BE2C (cell line): ENCODE data around the gene ZNF385A.

Experiments
- DNase-seq: peaks from one replicate; pipeline ENCODE4 v3.0.0-alpha.2; 2020
- H3K27me3 ChIP-seq: fragments of 250-450 bp; sonication (Bioruptor Pico); 2 replicates; pipeline ENCODE4 v1.5.1; 2020; ENCODE audit warnings: mild to moderate bottlenecking
- H3K36me3 ChIP-seq: fragments of 250-450 bp; sonication (Bioruptor Pico); 2 replicates; pipeline ENCODE4 v1.5.1; 2020; ENCODE audit warnings: mild to moderate bottlenecking
- H3K4me1 ChIP-seq: fragments of 250-450 bp; sonication (Bioruptor Pico); 2 replicates; pipeline ENCODE4 v1.5.1; 2020
- H3K4me3 ChIP-seq: 2 replicates; pipeline ENCODE4 v1.5.1; 2011; ENCODE audit warnings: low read depth, low read length
- H3K9me3 ChIP-seq: fragments of 250-450 bp; sonication (Bioruptor Pico); 2 replicates; pipeline ENCODE4 v1.5.1; 2020
- CTCF ChIP-seq: IDR thresholded peaks from 2 replicates; pipeline ENCODE4 v1.5.1; 2012; ENCODE audit warnings: mild to moderate bottlenecking, low read depth, low read length

Gene ZNF385A

GRCh38 chr12:54358945-54359761 lies 25.4 kb downstream of the ZNF385A start:
- peak overlapping the region; percentile 86 for H3K4me3 ChIP-seq
- H3K27me3 ChIP-seq = no peaks in the 10 kb centered on the region
- H3K9me3 ChIP-seq = no peaks in the 10 kb centered on the region
- peak; percentile 98 for DNase-seq
- peaks cover 22% of the 10 kb centered on the region for H3K4me1 ChIP-seq
- H3K36me3 ChIP-seq = no peaks in the 10 kb centered on the region
- no peak for TF ChIP-seq CTCF

GRCh38 chr12:54358191-54358944 lies 26.2 kb downstream of the ZNF385A start:
- no peaks in the 10 kb centered on the region for H3K27me3 ChIP-seq
- no peaks in the 10 kb centered on the region for H3K36me3 ChIP-seq
- H3K4me1 ChIP-seq = peaks cover 26% of the 10 kb centered on the region
- H3K9me3 ChIP-seq = no peaks in the 10 kb centered on the region
- no peak for DNase-seq
- TF ChIP-seq CTCF = no peak
- H3K4me3 ChIP-seq = peak overlapping the region; percentile 86

GRCh38 chr12:54357506-54358190 lies 26.9 kb downstream of the ZNF385A start:
- no peak overlapping the region for H3K4me3 ChIP-seq
- no peak for DNase-seq
- TF ChIP-seq CTCF = no peak
- peaks cover 30% of the 10 kb centered on the region for H3K4me1 ChIP-seq
- no peaks in the 10 kb centered on the region for H3K36me3 ChIP-seq
- no peaks in the 10 kb centered on the region for H3K27me3 ChIP-seq
- H3K9me3 ChIP-seq = no peaks in the 10 kb centered on the region

GRCh38 chr12:54356951-54357356 lies 27.6 kb downstream of the ZNF385A start:
- TF ChIP-seq CTCF = no peak
- DNase-seq = no peak
- Histone ChIP-seq H3K4me1 (peaks cover 35% of the 10 kb centered on the region), H3K27me3 (no peaks in the 10 kb centered on the region), H3K4me3 (no peak overlapping the region), H3K36me3 (no peaks in the 10 kb centered on the region), H3K9me3 (no peaks in the 10 kb centered on the region)

GRCh38 chr12:54356228-54356627 lies 28.3 kb downstream of the ZNF385A start:
- no peaks in the 10 kb centered on the region for H3K36me3 ChIP-seq
- no peak for DNase-seq
- H3K9me3 ChIP-seq = no peaks in the 10 kb centered on the region
- TF ChIP-seq CTCF = no peak
- H3K4me1 ChIP-seq = peaks cover 35% of the 10 kb centered on the region
- H3K4me3 ChIP-seq = no peak overlapping the region
- no peaks in the 10 kb centered on the region for H3K27me3 ChIP-seq
